Activated CD8-positive, alpha-beta memory T cell treated with anti-CD3 and anti-CD28 coated beads, Interleukin-2, amount 10 ng/mL, durations not matched to agents 7 days and 5 days (primary cell): ENCODE results near the gene HERPUD2. TPM values are rescaled to one million over a fixed set of nuclear protein-coding genes. Genes with fewer than 3 reads are reported as not detected.
A peak's percentile ranks its signal among the peaks of the same experiment; 100 is the strongest.
"Not testable (repeated sequence)": the region's sequence is repeated elsewhere in the genome, so short reads cannot be mapped to it uniquely, and the experiment has no call there.

Source experiments
- ATAC-seq: fragments of 150-1000 bp; cut with Tn5 transposase; one replicate; pipeline ENCODE4 v1.10.0; 2021; ENCODE audit warnings: moderate library complexity
- CTCF ChIA-PET: fragments of 350-600 bp; sonication (Branson Sonifier 250); formaldehyde crosslinking; loops from one replicate; lab custom pipeline; 2021; ENCODE audit warnings: antibody characterized with exemption; lab: Charles Lee
- DNase-seq: peaks from one replicate; pipeline ENCODE4 v3.0.0-alpha.2; 2020
- H3K27ac Mint-ChIP-seq: one replicate; pipeline ENCODE4 v1.8.0; 2021; ENCODE audit warnings: mild to moderate bottlenecking, mixed read lengths
- H3K27me3 Mint-ChIP-seq: one replicate; pipeline ENCODE4 v1.8.0; 2021; ENCODE audit warnings: mixed read lengths
- H3K36me3 Mint-ChIP-seq: one replicate; pipeline ENCODE4 v1.8.0; 2021; ENCODE audit warnings: mild to moderate bottlenecking, mixed read lengths
- H3K4me1 Mint-ChIP-seq: one replicate; pipeline ENCODE4 v1.8.0; 2021; ENCODE audit warnings: mixed read lengths
- H3K4me3 Mint-ChIP-seq: one replicate; pipeline ENCODE4 v1.8.0; 2021; ENCODE audit warnings: mild to moderate bottlenecking, moderate library complexity, mixed read lengths
- H3K9me3 Mint-ChIP-seq: one replicate; pipeline ENCODE4 v1.8.0; 2022; ENCODE audit warnings: low read depth, mixed read lengths
- total RNA-seq, 2 experiments: library from RNA; stranded (reverse); gene quantifications; one replicate each; pipeline ENCODE4 v1.2.3, GENCODE V29; 2021

The HERPUD2 gene
- total RNA-seq, 2 experiments from 2014 or later: 47.0 to 49.4 TPM

- H3K9me3 Mint-ChIP-seq: no peaks in the 10 kb centered on the region
- CTCF ChIA-PET: interaction anchor here (0.8 to 6.6 kb wide), 8 partner anchors 13 to 215 kb away, joined by 3 to 70 read pairs (median 3); no protein-coding TSS in a partner anchor
- peak overlapping the region; percentile 93 for H3K27ac Mint-ChIP-seq
- no peaks in the 10 kb centered on the region for H3K27me3 Mint-ChIP-seq
- DNase-seq (peak; percentile 79), ATAC-seq (peak; percentile 37)
- H3K4me1 Mint-ChIP-seq: peaks cover 45% of the 10 kb centered on the region
- peak overlapping the region; percentile 96 for H3K4me3 Mint-ChIP-seq
- H3K36me3 Mint-ChIP-seq: peaks cover 37% of the 10 kb centered on the region
These were observed 3.1 kb downstream of the HERPUD2 start for GRCh38 chr7:35691827-35692307.

GRCh38 chr7:35691366-35691765 is 3.6 kb downstream of the HERPUD2 start:
- ATAC-seq: no peak
- H3K27me3 Mint-ChIP-seq: no peaks in the 10 kb centered on the region
- peak overlapping the region; percentile 96 for H3K4me3 Mint-ChIP-seq
- peaks cover 39% of the 10 kb centered on the region for H3K36me3 Mint-ChIP-seq
- DNase-seq: no peak
- peaks cover 42% of the 10 kb centered on the region for H3K4me1 Mint-ChIP-seq
- peak overlapping the region; percentile 93 for H3K27ac Mint-ChIP-seq
- H3K9me3 Mint-ChIP-seq: no peaks in the 10 kb centered on the region
- CTCF ChIA-PET: interaction anchor here (0.6 to 6.6 kb wide), 9 partner anchors 9 to 215 kb away, joined by 3 to 70 read pairs (median 3); partner anchors contain the start of gene SEPTIN7

- not testable (repeated sequence) for H3K9me3 Mint-ChIP-seq, DNase-seq, H3K27me3 Mint-ChIP-seq, ATAC-seq
- CTCF ChIA-PET: interaction anchor here (0.6 to 6.6 kb wide), 5 partner anchors 10 to 110 kb away, joined by 3 to 70 read pairs (median 3); partner anchors contain the start of gene SEPTIN7
- peak overlapping the region; percentile 93 for H3K27ac Mint-ChIP-seq
- H3K4me1 Mint-ChIP-seq: peaks cover 36% of the 10 kb centered on the region
- peak overlapping the region; percentile 96 for H3K4me3 Mint-ChIP-seq
- H3K36me3 Mint-ChIP-seq: peaks cover 40% of the 10 kb centered on the region
These were observed 4.3 kb downstream of the HERPUD2 start for GRCh38 chr7:35690614-35691013.

GRCh38 chr7:35685781-35686180 is 9.2 kb downstream of the HERPUD2 start:
- peaks cover 56% of the 10 kb centered on the region for H3K4me1 Mint-ChIP-seq
- CTCF ChIA-PET: interaction anchor here (0.7 to 1.6 kb wide), 3 partner anchors 11 to 651 kb away, joined by 3 to 5 read pairs (median 3); no protein-coding TSS in a partner anchor
- peaks cover 48% of the 10 kb centered on the region for H3K36me3 Mint-ChIP-seq

GRCh38 chr7:35681231-35682029 is 13.5 kb downstream of the HERPUD2 start:
- Mint-ChIP-seq H3K9me3 (no peaks in the 10 kb centered on the region), H3K27ac (peak overlapping the region; percentile 55), H3K27me3 (no peaks in the 10 kb centered on the region), H3K36me3 (peaks cover 38% of the 10 kb centered on the region), H3K4me1 (peaks cover 45% of the 10 kb centered on the region), H3K4me3 (peak overlapping the region; percentile 43)
- ATAC-seq (peak; percentile 83), DNase-seq (no peak)
- CTCF ChIA-PET: no interaction called here

More at GRCh38 chr7:35685781-35686180, 9.2 kb downstream of the HERPUD2 start:
- ATAC-seq (no peak), DNase-seq (no peak)
- Mint-ChIP-seq H3K4me3 (no peak overlapping the region), H3K27ac (no peak overlapping the region), H3K27me3 (no peaks in the 10 kb centered on the region), H3K9me3 (no peaks in the 10 kb centered on the region)

GRCh38 chr7:35680403-35681013 is 14.4 kb downstream of the HERPUD2 start:
- Mint-ChIP-seq H3K9me3 (no peaks in the 10 kb centered on the region), H3K27me3 (no peaks in the 10 kb centered on the region), H3K27ac (peak overlapping the region; percentile 24), H3K36me3 (peaks cover 40% of the 10 kb centered on the region), H3K4me3 (no peak overlapping the region), H3K4me1 (peaks cover 49% of the 10 kb centered on the region)
- ATAC-seq (no peak), DNase-seq (no peak)
- CTCF ChIA-PET: no interaction called here

GRCh38 chr7:35677582-35678356 is 17.2 kb downstream of the HERPUD2 start:
- peaks cover 28% of the 10 kb centered on the region for H3K36me3 Mint-ChIP-seq
- ATAC-seq (no peak), DNase-seq (no peak)
- H3K27ac Mint-ChIP-seq: no peak overlapping the region
- H3K27me3 Mint-ChIP-seq: no peaks in the 10 kb centered on the region
- CTCF ChIA-PET: interaction anchor here (0.7 kb wide), 1 partner anchor 239 kb away, joined by 3 read pairs; no protein-coding TSS in a partner anchor
- H3K4me3 Mint-ChIP-seq: no peak overlapping the region
- no peaks in the 10 kb centered on the region for H3K9me3 Mint-ChIP-seq
- peaks cover 42% of the 10 kb centered on the region for H3K4me1 Mint-ChIP-seq

GRCh38 chr7:35676211-35676610 is 18.7 kb downstream of the HERPUD2 start:
- ATAC-seq: no peak
- Mint-ChIP-seq H3K4me3 (no peak overlapping the region), H3K36me3 (peaks cover 23% of the 10 kb centered on the region), H3K4me1 (peaks cover 31% of the 10 kb centered on the region), H3K27me3 (no peaks in the 10 kb centered on the region), H3K27ac (no peak overlapping the region), H3K9me3 (no peaks in the 10 kb centered on the region)
- CTCF ChIA-PET: interaction anchor here (1.7 kb wide), 1 partner anchor 10 kb away, joined by 7 read pairs; no protein-coding TSS in a partner anchor
- DNase-seq: no peak

- no peaks in the 10 kb centered on the region for H3K9me3 Mint-ChIP-seq
- CTCF ChIA-PET: interaction anchor here (1.6 kb wide), 1 partner anchor 16 kb away, joined by 3 read pairs; no protein-coding TSS in a partner anchor
- no peak overlapping the region for H3K27ac Mint-ChIP-seq
- ATAC-seq (no peak), DNase-seq (no peak)
- no peak overlapping the region for H3K4me3 Mint-ChIP-seq
- H3K36me3 Mint-ChIP-seq: peaks cover 46% of the 10 kb centered on the region
- H3K4me1 Mint-ChIP-seq: peaks cover 2% of the 10 kb centered on the region
- H3K27me3 Mint-ChIP-seq: no peaks in the 10 kb centered on the region
These were observed 23.9 kb downstream of the HERPUD2 start for GRCh38 chr7:35670856-35671569.

- ATAC-seq, H3K27ac Mint-ChIP-seq, H3K9me3 Mint-ChIP-seq, CTCF ChIA-PET, H3K4me3 Mint-ChIP-seq, DNase-seq, H3K27me3 Mint-ChIP-seq: not testable (repeated sequence)
- Mint-ChIP-seq H3K4me1 (peaks cover 31% of the 10 kb centered on the region), H3K36me3 (peaks cover 65% of the 10 kb centered on the region)
These were observed 34.5 kb downstream of the HERPUD2 start for GRCh38 chr7:35660411-35660810.

- ATAC-seq (no peak), DNase-seq (no peak)
- peaks cover 42% of the 10 kb centered on the region for H3K4me1 Mint-ChIP-seq
- H3K9me3 Mint-ChIP-seq: peaks cover 8% of the 10 kb centered on the region
- peak overlapping the region; percentile 57 for H3K27ac Mint-ChIP-seq
- no peak overlapping the region for H3K4me3 Mint-ChIP-seq
- peaks cover 62% of the 10 kb centered on the region for H3K36me3 Mint-ChIP-seq
- H3K27me3 Mint-ChIP-seq: no peaks in the 10 kb centered on the region
- CTCF ChIA-PET: no interaction called here
These were observed 36.2 kb downstream of the HERPUD2 start for GRCh38 chr7:35658606-35659201.

GRCh38 chr7:35657125-35657524 is 37.8 kb downstream of the HERPUD2 start:
- ATAC-seq: peak; percentile 25
- H3K4me1 Mint-ChIP-seq: peaks cover 58% of the 10 kb centered on the region
- CTCF ChIA-PET: interaction anchor here (1.3 kb wide), 1 partner anchor 9 kb away, joined by 4 read pairs; no protein-coding TSS in a partner anchor
- no peak overlapping the region for H3K27ac Mint-ChIP-seq
- H3K4me3 Mint-ChIP-seq: no peak overlapping the region
- no peaks in the 10 kb centered on the region for H3K27me3 Mint-ChIP-seq
- DNase-seq: no peak
- H3K9me3 Mint-ChIP-seq: peaks cover 15% of the 10 kb centered on the region
- H3K36me3 Mint-ChIP-seq: peaks cover 66% of the 10 kb centered on the region
